ENCODE measurements around the gene EMC1. TPM values are rescaled to one million over a fixed set of nuclear protein-coding genes. Genes with fewer than 3 reads are reported as not detected.

Gene EMC1
- polyA plus RNA-seq, 1 of the 3 experiments (the other 2 are of a cell fraction) = 87.6 TPM

DNA sequence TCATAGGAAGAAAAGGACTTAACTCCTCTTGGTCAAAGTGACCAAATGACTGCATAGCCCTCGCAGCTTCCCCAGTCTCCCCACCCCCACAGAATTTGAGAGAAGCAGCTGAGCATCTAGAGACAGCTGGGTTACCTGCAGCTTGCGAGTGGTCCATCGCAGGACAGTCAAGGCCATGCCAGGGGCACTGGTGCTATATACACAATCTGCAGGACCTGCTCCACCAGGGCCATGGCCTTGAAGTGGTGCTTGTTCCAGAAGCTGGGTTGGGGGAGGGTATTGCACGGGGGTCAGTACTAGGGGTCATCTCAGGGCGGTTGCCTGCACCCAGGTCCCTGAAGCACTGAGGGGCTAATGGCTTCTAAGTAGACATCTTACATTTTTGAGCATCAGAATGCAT is 10.7 kb upstream of the EMC1 start:
- Histone ChIP-seq H3K27ac (ENCODE audit: low read depth in 2 of 2, low read length in 1 of 2) (no peak overlapping the region), H3K9me3 (no peaks in the 10 kb centered on the region), H3K9ac (no peak overlapping the region), H2AFZ (ENCODE audit: low read depth) (no peak overlapping the region), H3K4me2 (no peak overlapping the region), H3K36me3 (replicated peaks in 1 of 2; ENCODE audit: control insufficient read depth in 1 of 2, insufficient read depth in 2 of 2, low read length in 1 of 2) (peaks cover 10 to 27% of the 10 kb centered on the region in 2 experiments), H3K9me2 (no peaks in the 10 kb centered on the region), H3K4me3 (ENCODE audit: low read depth in 2 of 2, low read length in 1 of 2) (no peak overlapping the region), H3K27me3 (ENCODE audit: insufficient read depth) (no peaks in the 10 kb centered on the region), H3F3A (replicated peaks; ENCODE audit: insufficient read depth) (peaks cover 3% of the 10 kb centered on the region), H3K4me1 (ENCODE audit: control insufficient read depth in 1 of 2, insufficient read depth in 2 of 2, low read depth in 1 of 2, low read length in 1 of 2) (no peaks in the 10 kb centered on the region), H4K20me1 (ENCODE audit: insufficient read depth) (no peaks in the 10 kb centered on the region), H3K79me2 (ENCODE audit: insufficient read depth) (peaks cover under 1% of the 10 kb centered on the region; the same call in 1 of the 2 replicates)
- 85% methylated on average over 2 of the region's 5 CpGs for WGBS (ENCODE audit: low lambda C conversion rate)
- no peak for DNase-seq
- TF ChIP-seq POLR2AphosphoS5 (IDR thresholded peaks at IDR 0.05; ENCODE audit: low read depth, low read length) (peak; percentile 33; the same call in 1 of the 2 replicates), TAF1 (IDR thresholded peaks at IDR 0.05; ENCODE audit: borderline replicate concordance, low read depth, low read length) (no peak)
- ChIA-PET CTCF (no interaction called here), POLR2A (no interaction called here)

DNA sequence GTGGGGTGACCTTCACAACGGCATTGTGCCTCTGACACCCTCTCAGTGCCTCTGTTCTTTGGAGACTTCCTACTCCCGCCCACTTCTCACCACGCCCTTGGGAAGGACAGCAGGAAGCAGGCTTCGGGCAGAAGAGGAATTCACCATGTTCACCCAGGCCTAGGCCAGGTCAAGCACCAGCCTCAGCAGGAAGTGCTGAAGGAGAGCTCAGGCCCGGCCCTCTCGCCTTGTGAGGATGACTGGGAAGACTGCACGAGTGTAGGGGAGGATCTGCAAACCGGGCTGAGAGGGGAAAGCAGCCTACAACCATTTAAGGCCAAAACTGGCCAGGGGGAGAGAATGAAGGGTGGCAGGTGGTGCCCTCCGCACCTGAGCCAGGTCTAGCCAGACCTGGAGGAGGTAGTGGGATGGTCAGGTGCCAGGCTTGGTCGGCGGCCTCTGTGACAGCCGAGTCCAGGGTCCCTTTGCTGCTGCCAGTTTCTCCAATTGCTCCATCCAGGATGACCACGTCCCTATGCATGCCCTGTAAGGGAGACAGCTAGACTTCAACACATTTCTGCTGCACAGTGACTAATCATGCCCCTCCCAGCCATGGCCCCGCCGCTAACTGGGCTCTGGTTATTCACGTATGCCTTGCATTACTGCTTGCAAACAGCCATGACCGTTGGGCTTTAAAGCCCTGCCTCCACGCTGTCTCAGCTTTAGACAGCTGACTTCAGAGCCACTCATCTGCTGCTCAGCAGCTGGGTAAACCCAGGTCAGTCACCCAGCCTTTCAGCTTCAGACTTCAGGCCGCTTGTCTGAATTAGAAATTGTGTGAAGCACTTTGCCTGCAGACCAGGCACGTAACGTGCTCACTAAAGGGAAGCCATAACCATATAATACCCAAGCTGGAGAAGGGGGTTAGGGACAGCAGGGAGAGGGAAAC is 9.2 kb upstream of the EMC1 start:
- no peaks in the 10 kb centered on the region for H3K9me3 ChIP-seq
- no peak overlapping the region for H3K4me3 ChIP-seq (ENCODE audit: low read depth in 2 of 2, low read length in 1 of 2)
- H3K36me3 ChIP-seq (replicated peaks in 1 of 2; ENCODE audit: control insufficient read depth in 1 of 2, insufficient read depth in 2 of 2, low read length in 1 of 2) = peaks cover 14 to 39% of the 10 kb centered on the region in 2 experiments
- H3K27me3 ChIP-seq (ENCODE audit: insufficient read depth) = no peaks in the 10 kb centered on the region
- no peaks in the 10 kb centered on the region for H4K20me1 ChIP-seq (ENCODE audit: insufficient read depth)
- H3K9ac ChIP-seq = no peak overlapping the region
- H3K27ac ChIP-seq (ENCODE audit: low read depth in 2 of 2, low read length in 1 of 2) = no peak overlapping the region
- ChIA-PET POLR2A (interaction anchor here (0.6 kb wide), 1 partner anchor 130 kb away, joined by 6 read pairs; no protein-coding TSS in a partner anchor), CTCF (interaction anchor here (1.0 kb wide), 1 partner anchor 393 kb away, joined by 3 read pairs; no protein-coding TSS in a partner anchor)
- H2AFZ ChIP-seq (ENCODE audit: low read depth) = no peak overlapping the region
- WGBS (ENCODE audit: low lambda C conversion rate) = 81% methylated on average over 18 of the region's 21 CpGs
- TF ChIP-seq SMC3 (IDR thresholded peaks at IDR 0.05; ENCODE audit: low read depth, low read length) (no peak), ELF1 (IDR thresholded peaks at IDR 0.05) (no peak), YY1 (IDR thresholded peaks at IDR 0.05; ENCODE audit: low read depth) (no peak), GATA2 (CRISPR knock-in tag; IDR thresholded peaks at IDR 0.05) (no peak), FOSL2 (IDR thresholded peaks at IDR 0.05; ENCODE audit: borderline replicate concordance, low read depth) (no peak), TCF12 (IDR thresholded peaks at IDR 0.05) (no peak), RCOR1 (IDR thresholded peaks at IDR 0.05; ENCODE audit: low read length) (no peak), TAF1 (IDR thresholded peaks at IDR 0.05; ENCODE audit: borderline replicate concordance, low read depth, low read length) (no peak), FOXM1 (IDR thresholded peaks at IDR 0.05; ENCODE audit: low read depth) (no peak), NRF1 (IDR thresholded peaks at IDR 0.05; ENCODE audit: low read depth, low read length) (no peak), MXI1 (IDR thresholded peaks at IDR 0.05; ENCODE audit: low read depth, low read length) (no peak), EZH2phosphoT487 (IDR thresholded peaks at IDR 0.05; ENCODE audit: borderline replicate concordance, low read depth) (no peak), FOXJ3 (CRISPR knock-in tag; IDR thresholded peaks at IDR 0.05) (no peak), GABPA (IDR thresholded peaks at IDR 0.05; ENCODE audit: low read depth) (no peak), JUND (IDR thresholded peaks at IDR 0.05) (no peak), RXRA (IDR thresholded peaks at IDR 0.05; ENCODE audit: borderline replicate concordance, low read depth) (no peak)
- TF ChIP-seq, protein P1, sequence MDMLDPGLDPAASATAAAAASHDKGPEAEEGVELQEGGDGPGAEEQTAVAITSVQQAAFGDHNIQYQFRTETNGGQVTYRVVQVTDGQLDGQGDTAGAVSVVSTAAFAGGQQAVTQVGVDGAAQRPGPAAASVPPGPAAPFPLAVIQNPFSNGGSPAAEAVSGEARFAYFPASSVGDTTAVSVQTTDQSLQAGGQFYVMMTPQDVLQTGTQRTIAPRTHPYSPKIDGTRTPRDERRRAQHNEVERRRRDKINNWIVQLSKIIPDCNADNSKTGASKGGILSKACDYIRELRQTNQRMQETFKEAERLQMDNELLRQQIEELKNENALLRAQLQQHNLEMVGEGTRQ (IDR thresholded peaks at IDR 0.05; ENCODE audit: borderline replicate concordance, low read depth, low read length) = no peak
- TF ChIP-seq, protein P2, sequence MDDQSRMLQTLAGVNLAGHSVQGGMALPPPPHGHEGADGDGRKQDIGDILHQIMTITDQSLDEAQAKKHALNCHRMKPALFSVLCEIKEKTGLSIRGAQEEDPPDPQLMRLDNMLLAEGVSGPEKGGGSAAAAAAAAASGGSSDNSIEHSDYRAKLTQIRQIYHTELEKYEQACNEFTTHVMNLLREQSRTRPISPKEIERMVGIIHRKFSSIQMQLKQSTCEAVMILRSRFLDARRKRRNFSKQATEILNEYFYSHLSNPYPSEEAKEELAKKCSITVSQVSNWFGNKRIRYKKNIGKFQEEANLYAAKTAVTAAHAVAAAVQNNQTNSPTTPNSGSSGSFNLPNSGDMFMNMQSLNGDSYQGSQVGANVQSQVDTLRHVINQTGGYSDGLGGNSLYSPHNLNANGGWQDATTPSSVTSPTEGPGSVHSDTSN (IDR thresholded peaks at IDR 0.05) = no peak
- TF ChIP-seq, protein P3, sequence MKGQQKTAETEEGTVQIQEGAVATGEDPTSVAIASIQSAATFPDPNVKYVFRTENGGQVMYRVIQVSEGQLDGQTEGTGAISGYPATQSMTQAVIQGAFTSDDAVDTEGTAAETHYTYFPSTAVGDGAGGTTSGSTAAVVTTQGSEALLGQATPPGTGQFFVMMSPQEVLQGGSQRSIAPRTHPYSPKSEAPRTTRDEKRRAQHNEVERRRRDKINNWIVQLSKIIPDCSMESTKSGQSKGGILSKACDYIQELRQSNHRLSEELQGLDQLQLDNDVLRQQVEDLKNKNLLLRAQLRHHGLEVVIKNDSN (IDR thresholded peaks at IDR 0.05; ENCODE audit: borderline replicate concordance, low read depth) = no peak
- no peaks in the 10 kb centered on the region for H3K4me1 ChIP-seq (ENCODE audit: control insufficient read depth in 1 of 2, insufficient read depth in 2 of 2, low read depth in 1 of 2, low read length in 1 of 2)
- no peak for DNase-seq
- no peak overlapping the region for H3K4me2 ChIP-seq
- peaks cover 16% of the 10 kb centered on the region; the same call in 1 of the 2 replicates for H3K79me2 ChIP-seq (ENCODE audit: insufficient read depth)
- no peaks in the 10 kb centered on the region for H3K9me2 ChIP-seq
- peaks cover 3% of the 10 kb centered on the region for H3F3A ChIP-seq (replicated peaks; ENCODE audit: insufficient read depth)

Data from SK-N-SH (cell line).